ENCODE data around the gene APOF. TPM values are rescaled to one million over a fixed set of nuclear protein-coding genes. Genes with fewer than 3 reads are reported as not detected.

Gene APOF
- total and polyA plus RNA-seq, 9 of the 15 experiments (the other 6 are each of a cell fraction or from before 2014, with no cell fraction given), result 0.09 to 0.15 (median 0.12) TPM; not detected in 5

DNA sequence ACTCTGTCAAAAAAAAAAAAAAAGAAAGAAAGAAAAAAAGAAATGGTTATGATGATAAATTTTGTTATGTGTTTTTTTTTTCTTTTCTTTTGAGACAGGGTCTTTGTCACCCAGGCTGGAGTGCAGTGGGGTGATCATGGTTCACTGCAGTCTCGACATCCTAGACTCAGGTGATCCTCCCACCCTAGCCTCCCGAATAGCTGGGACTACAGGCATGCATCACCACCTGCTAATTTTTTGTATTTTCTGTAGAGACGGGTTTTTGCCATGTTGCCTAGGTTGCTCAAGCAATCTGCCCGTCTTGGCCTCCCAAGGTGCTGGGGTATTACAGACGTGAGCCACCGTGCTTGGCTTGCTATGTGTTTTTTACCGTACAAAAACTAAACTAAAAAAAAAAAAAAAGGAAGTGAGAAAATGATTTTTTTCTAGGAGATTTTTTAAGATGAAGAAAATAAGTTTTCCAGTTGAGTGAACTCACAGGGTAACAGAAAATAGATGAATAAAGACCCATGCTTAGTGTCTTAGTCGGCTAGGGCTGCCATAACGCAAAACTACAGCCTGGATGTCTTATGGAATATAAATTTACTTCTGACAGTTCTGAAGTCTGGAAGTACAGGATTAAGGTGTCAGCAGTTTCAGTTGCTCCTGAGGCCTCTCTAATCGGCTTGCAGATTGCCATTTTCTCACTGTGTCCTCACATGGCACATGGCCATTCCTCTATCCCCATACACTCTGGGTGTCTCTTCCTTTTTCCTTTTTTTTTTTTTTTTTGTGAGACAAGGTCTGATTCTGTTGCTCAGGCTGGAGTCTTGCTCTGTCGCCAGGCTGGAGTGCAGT, 13.2 kb upstream of the APOF start (continued):
- TF ChIP-seq, protein P1, sequence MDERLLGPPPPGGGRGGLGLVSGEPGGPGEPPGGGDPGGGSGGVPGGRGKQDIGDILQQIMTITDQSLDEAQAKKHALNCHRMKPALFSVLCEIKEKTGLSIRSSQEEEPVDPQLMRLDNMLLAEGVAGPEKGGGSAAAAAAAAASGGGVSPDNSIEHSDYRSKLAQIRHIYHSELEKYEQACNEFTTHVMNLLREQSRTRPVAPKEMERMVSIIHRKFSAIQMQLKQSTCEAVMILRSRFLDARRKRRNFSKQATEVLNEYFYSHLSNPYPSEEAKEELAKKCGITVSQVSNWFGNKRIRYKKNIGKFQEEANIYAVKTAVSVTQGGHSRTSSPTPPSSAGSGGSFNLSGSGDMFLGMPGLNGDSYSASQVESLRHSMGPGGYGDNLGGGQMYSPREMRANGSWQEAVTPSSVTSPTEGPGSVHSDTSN (CRISPR knock-in tag; IDR thresholded peaks at IDR 0.05; ENCODE audit: low read depth), result no peak
- TF ChIP-seq, protein P1 (tag; conservative IDR thresholded peaks at IDR 0.05; ENCODE audit: low read depth), result peak; percentile 87
- TF ChIP-seq, protein P2, sequence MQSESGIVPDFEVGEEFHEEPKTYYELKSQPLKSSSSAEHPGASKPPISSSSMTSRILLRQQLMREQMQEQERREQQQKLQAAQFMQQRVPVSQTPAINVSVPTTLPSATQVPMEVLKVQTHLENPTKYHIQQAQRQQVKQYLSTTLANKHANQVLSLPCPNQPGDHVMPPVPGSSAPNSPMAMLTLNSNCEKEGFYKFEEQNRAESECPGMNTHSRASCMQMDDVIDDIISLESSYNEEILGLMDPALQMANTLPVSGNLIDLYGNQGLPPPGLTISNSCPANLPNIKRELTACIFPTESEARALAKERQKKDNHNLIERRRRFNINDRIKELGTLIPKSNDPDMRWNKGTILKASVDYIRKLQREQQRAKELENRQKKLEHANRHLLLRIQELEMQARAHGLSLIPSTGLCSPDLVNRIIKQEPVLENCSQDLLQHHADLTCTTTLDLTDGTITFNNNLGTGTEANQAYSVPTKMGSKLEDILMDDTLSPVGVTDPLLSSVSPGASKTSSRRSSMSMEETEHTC (IDR thresholded peaks at IDR 0.05), result no peak
- TF ChIP-seq HMG20B (CRISPR knock-in tag; IDR thresholded peaks at IDR 0.05) (no peak), CHD1 (IDR thresholded peaks at IDR 0.05; ENCODE audit: low read length) (no peak), PTBP1 (IDR thresholded peaks at IDR 0.05; ENCODE audit: low read depth, low read length) (no peak), PHF21A (IDR thresholded peaks at IDR 0.05; ENCODE audit: borderline replicate concordance, low read depth) (no peak), NCOA1 (IDR thresholded peaks at IDR 0.05; ENCODE audit: low read depth) (no peak; the same call in 1 of the 2 replicates)
- TF ChIP-seq, protein P3, sequence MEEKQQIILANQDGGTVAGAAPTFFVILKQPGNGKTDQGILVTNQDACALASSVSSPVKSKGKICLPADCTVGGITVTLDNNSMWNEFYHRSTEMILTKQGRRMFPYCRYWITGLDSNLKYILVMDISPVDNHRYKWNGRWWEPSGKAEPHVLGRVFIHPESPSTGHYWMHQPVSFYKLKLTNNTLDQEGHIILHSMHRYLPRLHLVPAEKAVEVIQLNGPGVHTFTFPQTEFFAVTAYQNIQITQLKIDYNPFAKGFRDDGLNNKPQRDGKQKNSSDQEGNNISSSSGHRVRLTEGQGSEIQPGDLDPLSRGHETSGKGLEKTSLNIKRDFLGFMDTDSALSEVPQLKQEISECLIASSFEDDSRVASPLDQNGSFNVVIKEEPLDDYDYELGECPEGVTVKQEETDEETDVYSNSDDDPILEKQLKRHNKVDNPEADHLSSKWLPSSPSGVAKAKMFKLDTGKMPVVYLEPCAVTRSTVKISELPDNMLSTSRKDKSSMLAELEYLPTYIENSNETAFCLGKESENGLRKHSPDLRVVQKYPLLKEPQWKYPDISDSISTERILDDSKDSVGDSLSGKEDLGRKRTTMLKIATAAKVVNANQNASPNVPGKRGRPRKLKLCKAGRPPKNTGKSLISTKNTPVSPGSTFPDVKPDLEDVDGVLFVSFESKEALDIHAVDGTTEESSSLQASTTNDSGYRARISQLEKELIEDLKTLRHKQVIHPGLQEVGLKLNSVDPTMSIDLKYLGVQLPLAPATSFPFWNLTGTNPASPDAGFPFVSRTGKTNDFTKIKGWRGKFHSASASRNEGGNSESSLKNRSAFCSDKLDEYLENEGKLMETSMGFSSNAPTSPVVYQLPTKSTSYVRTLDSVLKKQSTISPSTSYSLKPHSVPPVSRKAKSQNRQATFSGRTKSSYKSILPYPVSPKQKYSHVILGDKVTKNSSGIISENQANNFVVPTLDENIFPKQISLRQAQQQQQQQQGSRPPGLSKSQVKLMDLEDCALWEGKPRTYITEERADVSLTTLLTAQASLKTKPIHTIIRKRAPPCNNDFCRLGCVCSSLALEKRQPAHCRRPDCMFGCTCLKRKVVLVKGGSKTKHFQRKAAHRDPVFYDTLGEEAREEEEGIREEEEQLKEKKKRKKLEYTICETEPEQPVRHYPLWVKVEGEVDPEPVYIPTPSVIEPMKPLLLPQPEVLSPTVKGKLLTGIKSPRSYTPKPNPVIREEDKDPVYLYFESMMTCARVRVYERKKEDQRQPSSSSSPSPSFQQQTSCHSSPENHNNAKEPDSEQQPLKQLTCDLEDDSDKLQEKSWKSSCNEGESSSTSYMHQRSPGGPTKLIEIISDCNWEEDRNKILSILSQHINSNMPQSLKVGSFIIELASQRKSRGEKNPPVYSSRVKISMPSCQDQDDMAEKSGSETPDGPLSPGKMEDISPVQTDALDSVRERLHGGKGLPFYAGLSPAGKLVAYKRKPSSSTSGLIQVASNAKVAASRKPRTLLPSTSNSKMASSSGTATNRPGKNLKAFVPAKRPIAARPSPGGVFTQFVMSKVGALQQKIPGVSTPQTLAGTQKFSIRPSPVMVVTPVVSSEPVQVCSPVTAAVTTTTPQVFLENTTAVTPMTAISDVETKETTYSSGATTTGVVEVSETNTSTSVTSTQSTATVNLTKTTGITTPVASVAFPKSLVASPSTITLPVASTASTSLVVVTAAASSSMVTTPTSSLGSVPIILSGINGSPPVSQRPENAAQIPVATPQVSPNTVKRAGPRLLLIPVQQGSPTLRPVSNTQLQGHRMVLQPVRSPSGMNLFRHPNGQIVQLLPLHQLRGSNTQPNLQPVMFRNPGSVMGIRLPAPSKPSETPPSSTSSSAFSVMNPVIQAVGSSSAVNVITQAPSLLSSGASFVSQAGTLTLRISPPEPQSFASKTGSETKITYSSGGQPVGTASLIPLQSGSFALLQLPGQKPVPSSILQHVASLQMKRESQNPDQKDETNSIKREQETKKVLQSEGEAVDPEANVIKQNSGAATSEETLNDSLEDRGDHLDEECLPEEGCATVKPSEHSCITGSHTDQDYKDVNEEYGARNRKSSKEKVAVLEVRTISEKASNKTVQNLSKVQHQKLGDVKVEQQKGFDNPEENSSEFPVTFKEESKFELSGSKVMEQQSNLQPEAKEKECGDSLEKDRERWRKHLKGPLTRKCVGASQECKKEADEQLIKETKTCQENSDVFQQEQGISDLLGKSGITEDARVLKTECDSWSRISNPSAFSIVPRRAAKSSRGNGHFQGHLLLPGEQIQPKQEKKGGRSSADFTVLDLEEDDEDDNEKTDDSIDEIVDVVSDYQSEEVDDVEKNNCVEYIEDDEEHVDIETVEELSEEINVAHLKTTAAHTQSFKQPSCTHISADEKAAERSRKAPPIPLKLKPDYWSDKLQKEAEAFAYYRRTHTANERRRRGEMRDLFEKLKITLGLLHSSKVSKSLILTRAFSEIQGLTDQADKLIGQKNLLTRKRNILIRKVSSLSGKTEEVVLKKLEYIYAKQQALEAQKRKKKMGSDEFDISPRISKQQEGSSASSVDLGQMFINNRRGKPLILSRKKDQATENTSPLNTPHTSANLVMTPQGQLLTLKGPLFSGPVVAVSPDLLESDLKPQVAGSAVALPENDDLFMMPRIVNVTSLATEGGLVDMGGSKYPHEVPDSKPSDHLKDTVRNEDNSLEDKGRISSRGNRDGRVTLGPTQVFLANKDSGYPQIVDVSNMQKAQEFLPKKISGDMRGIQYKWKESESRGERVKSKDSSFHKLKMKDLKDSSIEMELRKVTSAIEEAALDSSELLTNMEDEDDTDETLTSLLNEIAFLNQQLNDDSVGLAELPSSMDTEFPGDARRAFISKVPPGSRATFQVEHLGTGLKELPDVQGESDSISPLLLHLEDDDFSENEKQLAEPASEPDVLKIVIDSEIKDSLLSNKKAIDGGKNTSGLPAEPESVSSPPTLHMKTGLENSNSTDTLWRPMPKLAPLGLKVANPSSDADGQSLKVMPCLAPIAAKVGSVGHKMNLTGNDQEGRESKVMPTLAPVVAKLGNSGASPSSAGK (IDR thresholded peaks at IDR 0.05), result peak; percentile 33; the same call in 1 of the 2 replicates

Data from K562 (cell line).